HG02870 (cell line): ENCODE data around the gene ANKFY1.
"Not testable (repeated sequence)": the region's sequence is repeated elsewhere in the genome, so short reads cannot be mapped to it uniquely, and the experiment has no call there.

ENCODE experiments used
- ATAC-seq: cut with Tn5 transposase; IDR thresholded peaks from one replicate; pipeline ENCODE4 v1.9.1; 2021; ENCODE audit warnings: mild to moderate bottlenecking, moderate library complexity; ENCODE audit not compliant: unreplicated experiment

Gene ANKFY1

GRCh38 chr17:4159761-4160160, 104.0 kb downstream of the ANKFY1 start:
- ATAC-seq, result no peak

- no peak for ATAC-seq
Observed at GRCh38 chr17:4157618-4158333, 106.0 kb downstream of the ANKFY1 start.

- ATAC-seq, result no peak
Observed at GRCh38 chr17:4156750-4157381, 106.9 kb downstream of the ANKFY1 start.

GRCh38 chr17:4155980-4156620, 107.7 kb downstream of the ANKFY1 start:
- no peak for ATAC-seq

GRCh38 chr17:4154201-4154600, 109.6 kb downstream of the ANKFY1 start:
- no peak for ATAC-seq

GRCh38 chr17:4152471-4152870, 111.3 kb downstream of the ANKFY1 start:
- ATAC-seq, result no peak

- no peak for ATAC-seq
Observed at GRCh38 chr17:4150096-4150495, 113.7 kb downstream of the ANKFY1 start.

GRCh38 chr17:4148611-4149308, 115.0 kb downstream of the ANKFY1 start:
- no peak for ATAC-seq

- ATAC-seq, result no peak
Observed at GRCh38 chr17:4147751-4148310, 115.9 kb downstream of the ANKFY1 start.

GRCh38 chr17:4146641-4147040, 117.1 kb downstream of the ANKFY1 start:
- no peak for ATAC-seq

- ATAC-seq, result no peak
Observed at GRCh38 chr17:4144422-4144747, 119.4 kb downstream of the ANKFY1 start.

- ATAC-seq, result peak; percentile 64
Observed at GRCh38 chr17:4143563-4144421, 120.0 kb downstream of the ANKFY1 start.

GRCh38 chr17:4142107-4142900, 121.5 kb downstream of the ANKFY1 start:
- ATAC-seq, result peak; percentile 6

GRCh38 chr17:4140125-4140524, 123.7 kb downstream of the ANKFY1 start:
- ATAC-seq, result no peak

GRCh38 chr17:4138906-4139526, 124.8 kb downstream of the ANKFY1 start:
- ATAC-seq, result not testable (repeated sequence)

GRCh38 chr17:4136373-4136772, 127.4 kb downstream of the ANKFY1 start:
- ATAC-seq, result no peak

GRCh38 chr17:4135489-4135888, 128.3 kb downstream of the ANKFY1 start:
- ATAC-seq, result no peak

- ATAC-seq, result no peak
Observed at GRCh38 chr17:4134721-4135120, 129.1 kb downstream of the ANKFY1 start.

- ATAC-seq, result no peak
Observed at GRCh38 chr17:4130715-4131114, 133.1 kb downstream of the ANKFY1 start.
